GM18873 (cell line): ENCODE measurements around the gene CD163L1.

Experiments used
- ATAC-seq: cut with Tn5 transposase; IDR thresholded peaks from one replicate; pipeline ENCODE4 v1.9.1; 2021; ENCODE audit warnings: mild to moderate bottlenecking, moderate library complexity, moderate number of reproducible peaks; ENCODE audit not compliant: unreplicated experiment, low FRiP score

CD163L1 gene

GRCh38 chr12:7411343-7411742 lies 32.6 kb downstream of the CD163L1 start:
- no peak for ATAC-seq

- ATAC-seq = no peak
Observed at GRCh38 chr12:7404275-7404674, 39.7 kb downstream of the CD163L1 start.

GRCh38 chr12:7403466-7403865 lies 40.5 kb downstream of the CD163L1 start:
- ATAC-seq = no peak

GRCh38 chr12:7399089-7399488 lies 44.9 kb downstream of the CD163L1 start:
- no peak for ATAC-seq

GRCh38 chr12:7396418-7396817 lies 47.5 kb downstream of the CD163L1 start:
- no peak for ATAC-seq

- ATAC-seq = no peak
Observed at GRCh38 chr12:7395950-7396349, 48.0 kb downstream of the CD163L1 start.

GRCh38 chr12:7387289-7387688 lies 56.7 kb downstream of the CD163L1 start:
- no peak for ATAC-seq

- ATAC-seq = no peak
Observed at GRCh38 chr12:7383157-7383556, 60.8 kb downstream of the CD163L1 start.

GRCh38 chr12:7376196-7376595 lies 67.8 kb downstream of the CD163L1 start:
- ATAC-seq = no peak

GRCh38 chr12:7375145-7375543 lies 68.8 kb downstream of the CD163L1 start:
- ATAC-seq = no peak

- ATAC-seq = no peak
Observed at GRCh38 chr12:7374423-7375144, 69.4 kb downstream of the CD163L1 start.

GRCh38 chr12:7373226-7373625 lies 70.7 kb downstream of the CD163L1 start:
- ATAC-seq = no peak

- no peak for ATAC-seq
Observed at GRCh38 chr12:7369274-7369729, 74.7 kb downstream of the CD163L1 start.

- ATAC-seq = no peak
Observed at GRCh38 chr12:7362734-7363133, 81.2 kb downstream of the CD163L1 start.

- ATAC-seq = no peak
Observed at GRCh38 chr12:7361265-7361664, 82.7 kb downstream of the CD163L1 start.

- no peak for ATAC-seq
Observed at GRCh38 chr12:7354529-7354928, 89.4 kb downstream of the CD163L1 start.

- ATAC-seq = no peak
Observed at GRCh38 chr12:7352661-7353060, 91.3 kb downstream of the CD163L1 start.

- ATAC-seq = no peak
Observed at GRCh38 chr12:7351177-7351576, 92.8 kb downstream of the CD163L1 start.

GRCh38 chr12:7349418-7349817 lies 94.5 kb downstream of the CD163L1 start:
- ATAC-seq = no peak

GRCh38 chr12:7346551-7347225 lies 97.3 kb downstream of the CD163L1 start:
- no peak for ATAC-seq

- no peak for ATAC-seq
Observed at GRCh38 chr12:7344833-7345606, 98.9 kb downstream of the CD163L1 start.
